GM19324 (cell line): ENCODE measurements around the gene LPXN.

Source experiments
- ATAC-seq: cut with Tn5 transposase; IDR thresholded peaks from one replicate; pipeline ENCODE4 v1.9.1; 2021; ENCODE audit warnings: mild to moderate bottlenecking, moderate library complexity; ENCODE audit not compliant: unreplicated experiment, low FRiP score

LPXN gene

GRCh38 chr11:58575377-58576020 is at the start of gene LPXN:
Gene LPXN, minus strand, starts transcription at chr11:58575856. Its CDS starts 84 bp downstream, at chr11:58575772.
- ATAC-seq: no peak

- no peak for ATAC-seq
These were observed 49.4 kb upstream of the LPXN start for GRCh38 chr11:58625086-58625485.

DNA sequence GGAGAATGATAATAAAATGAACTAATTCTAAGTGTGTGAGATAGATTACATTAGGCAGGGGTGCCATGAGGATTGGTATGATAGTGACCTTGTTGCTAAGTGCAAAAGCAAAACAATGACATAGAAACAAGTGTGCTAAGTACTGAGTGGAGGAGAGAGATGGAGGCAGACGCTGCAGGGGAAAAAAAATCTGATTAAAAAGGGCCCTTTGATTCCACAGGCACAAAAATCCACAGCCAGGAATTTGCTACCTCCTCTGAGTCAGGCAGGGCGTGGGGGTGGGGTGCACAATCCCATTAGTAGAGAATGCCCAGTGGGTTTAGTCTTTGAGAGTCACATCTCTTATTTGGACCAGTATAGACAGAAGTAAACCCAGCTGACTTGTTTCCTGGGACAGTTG is 46.7 kb upstream of the LPXN start, which contains the start of gene CNTF:
Gene CNTF (plus strand): TSS at position 322 of the 400 bp plus-strand sequence. CDS start 88 bp downstream, outside the sequence.
- no peak for ATAC-seq

DNA sequence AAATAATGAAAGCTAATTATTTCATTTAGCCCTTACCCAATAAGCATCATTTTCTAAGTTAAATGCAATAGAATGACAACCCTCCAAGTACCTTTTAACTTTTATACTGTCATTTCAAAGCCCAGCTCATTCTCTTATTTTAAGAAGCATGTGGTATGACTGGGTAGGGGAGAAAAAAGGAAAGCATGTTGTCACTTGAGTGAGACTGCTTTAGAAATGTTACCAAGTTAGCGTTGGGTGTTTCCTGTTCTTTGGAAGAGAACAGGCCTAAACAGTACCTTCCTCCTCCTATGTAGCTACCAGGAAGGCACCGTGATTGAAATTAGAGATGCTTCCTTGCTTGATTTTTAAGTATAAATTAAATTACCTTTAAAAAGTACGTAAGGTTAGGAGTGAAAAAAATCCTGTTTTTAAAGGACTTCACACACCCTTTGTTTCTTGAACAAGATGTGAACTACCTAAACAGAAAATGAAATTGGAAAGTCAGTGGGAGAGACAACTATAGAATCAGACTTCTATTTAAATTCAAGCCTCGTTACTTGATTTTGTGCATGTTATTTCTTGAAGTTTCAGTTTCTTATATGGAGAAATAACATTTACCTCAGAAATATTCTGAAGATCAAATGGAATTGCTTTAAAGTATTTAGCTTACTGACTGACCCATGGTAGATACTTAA is 46.1 kb upstream of the LPXN start:
- ATAC-seq: peak; percentile 47

DNA sequence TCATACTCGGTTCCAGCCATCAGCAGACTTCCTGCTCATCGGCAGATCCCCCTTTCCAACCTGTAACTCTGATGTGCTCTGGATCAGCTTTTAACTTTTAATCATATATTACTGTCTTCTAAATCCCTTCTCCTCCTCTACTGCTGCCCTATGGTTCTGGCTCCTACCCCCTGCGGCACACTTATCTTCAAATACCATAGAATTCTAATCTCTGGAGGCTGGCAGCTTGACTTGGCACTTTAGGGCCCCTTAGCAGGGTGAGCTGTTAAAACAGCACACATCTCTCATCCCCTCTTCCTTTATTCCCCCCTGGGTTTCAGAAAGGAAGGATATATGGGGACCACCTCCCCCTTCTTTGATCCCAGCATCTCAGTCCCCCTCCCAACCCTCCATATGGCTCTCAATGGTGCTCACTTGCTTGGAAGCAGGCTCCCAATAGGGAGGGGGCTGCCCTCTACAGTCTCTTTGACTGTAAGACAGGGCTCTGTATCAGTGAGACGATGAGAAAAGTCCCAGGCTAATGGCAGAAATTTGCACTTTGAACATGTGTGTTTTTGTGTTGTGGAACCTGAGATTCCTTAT is 42.4 kb upstream of the LPXN start:
- ATAC-seq: no peak

GRCh38 chr11:58616594-58616993 is 40.9 kb upstream of the LPXN start:
- ATAC-seq: no peak

- no peak for ATAC-seq
These were observed 39.9 kb upstream of the LPXN start for GRCh38 chr11:58615559-58615958.

- no peak for ATAC-seq
These were observed 37.6 kb upstream of the LPXN start for GRCh38 chr11:58613228-58613627.

- ATAC-seq: no peak
These were observed 34.1 kb upstream of the LPXN start for GRCh38 chr11:58609723-58610122.

- no peak for ATAC-seq
These were observed 32.7 kb upstream of the LPXN start for GRCh38 chr11:58608331-58608730.

- no peak for ATAC-seq
These were observed 31.5 kb upstream of the LPXN start for GRCh38 chr11:58606930-58607714.

DNA sequence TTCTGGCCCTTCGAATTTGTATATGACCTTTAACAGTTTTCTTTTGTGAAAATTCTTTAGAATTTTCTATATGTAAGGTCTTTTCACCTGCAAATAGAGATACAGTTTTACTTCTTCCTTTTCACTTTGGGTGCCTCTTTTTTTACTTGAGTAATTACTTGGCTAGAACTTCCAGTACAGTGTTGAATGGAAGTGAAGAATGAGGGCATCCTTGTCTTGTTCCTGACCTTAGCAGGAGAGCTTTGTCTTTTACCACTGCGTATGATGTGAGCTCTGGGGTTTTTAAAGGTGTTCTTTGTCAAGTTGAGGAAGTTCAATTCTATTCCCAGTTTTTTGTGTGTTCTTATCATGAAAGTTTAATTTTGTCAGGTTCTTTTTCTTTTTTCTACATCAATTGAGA is 24.9 kb upstream of the LPXN start:
- no peak for ATAC-seq

GRCh38 chr11:58597486-58598144 is 22.0 kb upstream of the LPXN start:
- ATAC-seq: no peak

GRCh38 chr11:58596621-58597020 is 21.0 kb upstream of the LPXN start:
- no peak for ATAC-seq

- ATAC-seq: no peak
These were observed 19.2 kb upstream of the LPXN start for GRCh38 chr11:58594826-58595225.

DNA sequence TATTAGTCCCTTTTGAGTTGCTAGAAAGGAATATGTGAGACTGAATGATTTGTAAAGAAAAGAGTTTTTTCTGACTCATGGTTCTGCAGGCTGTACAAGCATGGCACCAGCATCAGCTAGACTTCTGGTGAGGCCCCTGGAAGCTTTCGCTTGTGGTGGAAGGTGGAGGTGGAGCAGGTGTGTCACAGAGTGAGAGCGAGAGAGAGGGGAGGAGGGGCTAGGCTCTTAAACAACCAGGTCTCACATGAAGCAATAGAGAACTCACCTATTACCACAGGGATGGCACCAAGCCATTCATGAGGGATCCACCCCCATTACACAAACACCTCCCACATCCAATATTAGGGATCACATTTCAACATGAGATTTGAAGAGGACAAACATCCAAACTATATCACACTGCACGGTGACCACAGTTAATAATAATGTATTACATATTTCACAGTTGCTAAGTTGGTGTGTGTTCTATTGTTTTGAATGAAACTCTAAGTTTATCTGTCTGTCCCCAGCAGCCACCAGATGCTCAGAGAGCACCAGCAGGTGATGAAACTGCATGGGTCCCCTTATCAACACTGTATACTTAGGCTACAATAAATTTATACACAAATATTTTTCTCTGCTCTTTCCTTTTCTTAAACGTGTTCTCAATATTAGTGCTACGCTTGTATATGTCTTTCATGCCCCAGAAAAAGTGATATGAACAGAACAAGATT is 17.3 kb upstream of the LPXN start:
- ATAC-seq: no peak

GRCh38 chr11:58591659-58592058 is 16.0 kb upstream of the LPXN start:
- no peak for ATAC-seq

GRCh38 chr11:58586998-58587397 is 11.3 kb upstream of the LPXN start:
- ATAC-seq: no peak

- ATAC-seq: no peak
These were observed 6.8 kb upstream of the LPXN start for GRCh38 chr11:58582437-58582836.

DNA sequence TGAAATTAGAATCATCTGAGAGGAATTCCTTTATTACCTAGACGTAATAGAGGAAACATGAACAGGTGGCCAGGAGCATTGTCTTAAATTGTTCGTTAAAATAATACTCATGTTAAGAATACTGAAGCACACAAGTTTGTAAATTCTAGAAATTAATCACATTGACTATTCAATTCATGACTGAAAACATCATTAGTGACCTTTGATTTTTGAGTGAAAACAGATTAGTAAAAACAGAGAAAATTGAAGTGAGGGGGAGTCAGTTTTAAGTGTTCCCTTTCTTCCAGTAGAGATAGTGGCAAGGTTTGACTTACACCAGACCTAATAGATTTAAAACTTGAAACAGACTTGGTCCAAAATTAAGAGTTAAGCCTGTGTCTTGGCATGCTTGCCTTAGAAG is 4.7 kb upstream of the LPXN start:
- no peak for ATAC-seq
